ENCODE results near the gene ZSCAN5C.
"Not testable (repeated sequence)": the region's sequence is repeated elsewhere in the genome, so short reads cannot be mapped to it uniquely, and the experiment has no call there.

ZSCAN5C gene

DNA sequence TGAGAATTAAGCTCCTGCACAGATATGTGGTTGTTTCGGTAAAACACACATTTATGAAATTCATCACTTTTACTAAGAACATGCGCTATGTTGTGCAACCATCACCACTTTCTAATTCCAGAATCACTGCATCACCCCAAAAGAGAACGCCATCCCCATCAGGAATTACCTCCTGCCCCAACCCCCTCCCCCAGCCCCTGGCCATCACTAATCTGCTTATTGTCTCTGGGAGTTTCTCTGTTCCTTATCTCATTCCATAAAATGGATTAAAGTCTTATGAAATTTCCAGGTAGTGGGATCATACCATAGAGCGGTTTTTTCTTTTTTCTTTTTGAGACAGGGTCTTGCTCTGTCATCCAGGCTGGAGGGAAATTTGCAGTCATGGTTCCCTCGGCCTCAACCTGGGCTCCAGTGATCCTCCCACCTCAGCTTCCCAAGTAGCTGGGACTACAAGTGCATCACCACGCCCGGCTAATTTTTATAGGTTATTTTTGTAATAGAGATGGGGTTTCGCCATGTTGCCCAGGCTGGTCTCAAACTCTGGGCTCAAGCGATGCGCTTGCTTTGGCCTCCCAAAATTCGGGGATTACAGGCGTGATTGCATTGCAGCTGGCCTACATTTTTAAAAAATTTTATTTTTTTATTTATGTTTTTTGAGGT, 8.0 kb upstream of the ZSCAN5C start:
- DNase-seq, result no peak

DNA sequence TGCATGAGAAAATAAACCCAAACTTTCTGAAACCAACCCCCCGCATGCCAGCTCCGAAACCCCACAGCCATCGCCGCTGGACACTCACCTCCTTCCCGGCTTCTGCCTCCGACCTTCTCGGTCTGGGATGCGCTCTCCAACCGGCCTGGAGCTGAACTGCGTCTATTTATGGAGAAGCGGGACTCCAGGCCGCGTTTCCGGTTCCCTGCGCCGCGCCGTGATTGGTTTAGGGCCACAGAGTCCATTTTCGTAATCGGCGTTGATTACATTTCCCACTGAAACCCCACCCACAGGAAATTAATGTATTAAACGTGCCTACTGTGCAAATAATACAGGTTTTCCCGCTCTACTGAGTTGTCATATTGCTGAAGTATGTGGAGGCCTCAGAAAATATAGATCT, 4.4 kb upstream of the ZSCAN5C start, which contains the start of gene ZSCAN5B:
Gene ZSCAN5B (minus strand): TSS at position 138 of the 400 bp plus-strand sequence. CDS start 4,731 bp downstream, outside the sequence.
- DNase-seq, result not testable (repeated sequence)

DNA sequence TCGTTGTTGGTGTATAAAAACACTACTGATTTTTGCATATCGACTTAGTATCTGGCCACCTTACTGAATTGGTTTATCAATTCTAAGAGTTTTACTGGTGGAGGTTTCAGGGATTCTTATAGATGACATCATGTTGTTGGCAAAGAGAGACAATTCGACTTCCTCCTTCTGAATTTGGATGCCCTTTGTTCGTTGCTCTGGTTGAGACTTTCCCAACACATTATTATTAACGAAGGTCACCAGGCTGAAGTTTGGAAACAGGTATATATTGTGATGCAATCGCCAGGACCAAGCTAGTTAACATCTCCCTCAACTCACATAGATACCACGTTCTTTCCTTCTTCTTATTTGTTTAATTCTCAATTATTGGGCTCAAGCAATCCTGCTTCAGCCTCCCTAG, 2.4 kb upstream of the ZSCAN5C start:
- DNase-seq, result no peak

DNA sequence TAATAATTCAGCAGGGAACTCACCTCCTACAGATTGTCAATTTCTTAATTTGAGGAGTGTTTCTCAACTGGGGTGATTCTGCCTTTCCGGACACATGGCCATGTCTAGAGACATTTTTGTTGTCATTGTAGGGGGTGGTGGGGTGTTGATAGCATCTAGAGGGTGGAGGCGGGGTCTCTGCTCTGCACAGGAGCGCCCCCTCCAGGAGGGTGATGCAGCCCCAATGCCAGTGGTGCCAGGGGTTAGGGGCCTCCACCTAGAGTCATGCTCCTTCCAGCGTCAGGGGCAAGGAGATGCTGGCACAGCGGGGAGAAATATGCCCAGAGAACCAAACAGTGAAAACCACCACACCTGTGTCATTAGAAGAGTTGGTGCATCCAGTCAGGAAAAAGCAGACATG, 5.5 kb downstream of the ZSCAN5C start:
- DNase-seq, result not testable (repeated sequence)

DNA sequence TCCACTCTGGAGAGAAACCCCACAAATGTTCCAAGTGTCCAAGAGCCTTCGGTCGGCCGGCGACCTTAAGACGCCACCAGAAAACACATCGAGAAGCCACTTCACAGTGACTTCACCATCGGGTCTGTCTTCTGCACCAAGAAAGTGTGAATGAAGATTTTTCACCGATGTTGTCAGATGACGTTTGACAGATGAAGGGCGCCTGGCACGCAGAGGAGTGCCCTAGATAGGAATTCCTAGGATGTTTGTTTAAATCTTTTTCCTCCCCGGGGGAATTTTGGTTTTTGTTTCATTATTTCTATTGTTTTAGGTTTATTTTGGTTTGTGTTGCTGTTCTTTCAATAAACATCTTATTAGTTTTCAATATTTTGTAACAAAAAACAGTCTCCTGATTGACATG, 7.0 kb downstream of the ZSCAN5C start:
- no peak for DNase-seq

DNA sequence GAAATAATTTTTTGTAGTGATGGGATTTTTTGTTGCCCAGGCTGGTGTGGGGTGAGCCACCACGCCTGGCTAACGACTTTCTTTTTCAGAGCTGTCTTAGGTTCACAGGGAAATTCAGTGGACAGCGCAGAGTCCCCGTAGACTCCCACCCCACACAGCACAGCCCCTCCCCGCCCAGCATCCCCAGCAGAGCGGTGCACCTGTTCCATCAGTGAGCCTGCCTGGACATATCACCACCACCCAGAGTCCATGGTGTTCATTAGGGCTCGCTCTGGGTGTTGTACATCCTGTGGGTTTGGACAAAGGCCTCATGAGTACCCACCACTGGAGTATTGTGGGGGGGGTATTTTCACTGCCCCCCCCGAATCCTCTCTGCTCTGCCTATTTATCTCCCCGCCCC, 8.0 kb downstream of the ZSCAN5C start:
- not testable (repeated sequence) for DNase-seq

DNA sequence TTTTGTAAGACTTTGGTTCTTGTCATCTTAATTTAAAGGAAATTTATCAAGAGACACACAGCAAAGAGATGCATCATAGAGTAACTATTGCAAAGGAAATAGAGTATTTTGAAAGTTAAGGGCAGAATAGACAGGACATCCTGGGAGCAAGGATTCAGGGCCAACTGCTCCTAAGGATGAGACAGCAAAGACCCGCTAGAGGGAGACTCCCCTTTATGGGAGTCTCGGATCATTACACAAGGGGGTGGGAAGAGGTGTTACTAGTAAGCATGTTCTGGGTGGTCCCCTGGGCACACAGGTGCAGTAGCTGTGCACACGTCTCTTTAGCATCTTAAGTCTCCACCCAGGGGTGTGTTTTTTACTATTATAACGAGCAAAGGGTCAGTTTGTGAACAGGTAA, 9.6 kb downstream of the ZSCAN5C start:
- DNase-seq, result no peak

DNA sequence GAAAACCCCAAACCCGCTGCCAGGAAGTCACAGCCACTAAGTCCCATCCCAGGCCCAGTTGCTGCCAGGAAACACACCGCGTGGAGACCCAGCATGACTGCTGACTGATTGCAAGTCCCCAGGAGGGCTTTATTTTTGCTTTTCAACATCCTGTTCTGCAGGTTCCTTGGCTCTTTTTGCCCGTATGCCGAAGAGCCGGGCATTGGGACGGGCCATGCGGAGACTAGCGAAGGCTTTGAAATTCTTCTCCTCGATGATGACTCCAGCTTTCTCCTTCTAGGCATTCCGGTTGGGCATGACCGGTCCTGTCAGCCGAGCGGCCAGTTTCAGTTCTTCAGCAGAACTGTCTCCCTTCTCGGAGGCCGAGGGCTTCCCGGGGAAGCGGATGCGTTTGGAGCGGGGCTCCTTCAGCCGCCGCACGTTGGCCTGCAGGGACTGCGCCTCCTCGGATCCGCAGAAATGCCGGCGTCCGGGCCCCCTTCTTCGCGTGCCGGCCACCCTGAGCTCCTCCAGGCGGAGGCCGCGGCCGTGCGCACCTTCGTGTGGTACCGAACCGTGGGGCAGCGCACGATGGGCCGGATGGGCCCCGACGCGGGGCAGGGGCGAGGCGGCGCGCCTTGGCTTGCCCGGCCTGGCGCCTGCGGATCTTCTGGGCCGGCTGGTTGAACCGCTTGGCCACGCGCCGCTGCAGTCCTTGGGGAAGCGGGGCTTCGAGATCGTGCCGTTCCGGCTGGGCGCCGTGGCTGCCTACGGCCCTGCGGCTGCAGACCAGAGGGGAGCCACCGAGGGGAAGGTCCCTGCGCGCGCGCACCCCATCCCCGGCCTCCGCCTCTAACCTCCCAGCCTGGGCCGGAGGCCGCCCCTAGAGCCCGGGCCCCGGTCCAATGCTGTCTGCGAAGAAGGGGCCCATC, 15.2 kb downstream of the ZSCAN5C start:
- DNase-seq, result no peak

DNA sequence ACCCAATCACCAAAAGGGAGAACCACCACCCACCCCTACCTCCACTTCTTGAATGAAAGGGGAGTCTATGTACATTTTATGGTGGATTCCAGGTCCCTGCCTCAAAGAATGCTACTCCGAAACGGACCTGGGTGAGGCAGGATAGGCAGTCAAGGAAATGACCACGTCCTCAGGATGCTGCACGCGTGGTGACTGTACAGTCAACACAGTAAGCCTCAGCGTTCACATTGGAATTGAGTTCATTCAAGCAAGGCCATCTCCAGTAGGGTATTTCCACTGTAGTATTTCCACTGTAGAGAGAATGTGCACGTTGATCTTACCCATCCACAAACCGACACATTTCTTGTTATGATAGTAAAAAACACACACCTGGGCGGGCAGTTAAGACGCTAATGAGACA, 16.9 kb downstream of the ZSCAN5C start:
- no peak for DNase-seq

DNA sequence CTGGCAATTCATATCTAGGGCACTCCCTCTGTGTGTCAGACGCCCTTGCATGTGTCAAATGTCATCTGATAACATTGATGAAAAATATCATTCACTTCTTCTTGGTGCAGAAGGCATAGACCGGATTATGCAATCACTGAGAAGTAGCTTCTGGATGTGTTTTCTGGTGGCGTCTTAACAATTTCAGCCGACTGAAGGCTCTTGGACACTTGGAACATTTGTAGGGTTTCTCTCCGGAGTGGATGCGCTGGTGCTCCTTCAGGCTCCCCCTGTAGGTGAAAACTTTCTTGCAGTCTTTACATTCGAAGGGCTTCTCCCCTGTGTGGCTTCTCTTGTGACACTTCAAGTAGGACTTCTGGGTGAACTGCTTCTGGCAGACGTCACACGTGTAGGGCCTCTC, 19.4 kb downstream of the ZSCAN5C start:
- not testable (repeated sequence) for DNase-seq

DNA sequence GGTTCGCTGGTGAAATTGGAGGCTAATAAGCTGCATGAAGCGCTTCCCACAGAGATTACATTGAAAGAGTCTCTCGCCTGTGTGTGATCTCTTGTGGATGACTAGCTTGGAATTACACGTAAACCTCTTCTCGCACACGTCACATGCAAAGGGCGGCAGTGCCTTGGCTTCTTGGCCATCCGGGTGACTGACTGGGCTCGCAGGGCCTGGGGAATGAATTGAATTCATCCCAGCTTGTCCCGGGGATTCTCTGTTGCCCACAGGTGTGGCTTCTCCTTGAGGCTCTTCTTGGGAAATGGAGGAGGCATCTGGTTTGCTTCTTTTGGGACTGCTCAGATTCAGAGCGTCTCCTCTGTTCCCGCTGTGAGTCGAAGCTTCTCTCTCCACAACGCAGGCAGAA, 19.8 kb downstream of the ZSCAN5C start:
- no peak for DNase-seq

DNA sequence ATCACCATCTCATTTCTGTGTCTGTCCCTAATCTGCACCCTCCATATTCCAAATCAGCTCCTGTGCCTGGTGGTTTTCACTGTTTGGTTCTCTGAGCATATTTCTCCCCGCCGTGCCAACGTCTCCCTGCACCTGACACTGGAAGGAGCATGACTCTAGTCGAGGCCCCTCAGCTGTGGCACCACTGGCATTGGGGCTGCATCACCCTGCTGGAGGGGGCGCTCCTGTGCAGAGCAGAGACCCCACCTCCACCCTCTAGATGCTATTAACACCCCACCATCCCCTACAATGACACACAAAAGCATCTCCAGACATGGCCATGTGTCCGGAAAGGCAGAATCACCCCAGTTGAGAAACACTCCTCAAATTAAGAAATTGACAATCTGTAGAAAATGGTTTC, 20.8 kb downstream of the ZSCAN5C start:
- no peak for DNase-seq

DNA sequence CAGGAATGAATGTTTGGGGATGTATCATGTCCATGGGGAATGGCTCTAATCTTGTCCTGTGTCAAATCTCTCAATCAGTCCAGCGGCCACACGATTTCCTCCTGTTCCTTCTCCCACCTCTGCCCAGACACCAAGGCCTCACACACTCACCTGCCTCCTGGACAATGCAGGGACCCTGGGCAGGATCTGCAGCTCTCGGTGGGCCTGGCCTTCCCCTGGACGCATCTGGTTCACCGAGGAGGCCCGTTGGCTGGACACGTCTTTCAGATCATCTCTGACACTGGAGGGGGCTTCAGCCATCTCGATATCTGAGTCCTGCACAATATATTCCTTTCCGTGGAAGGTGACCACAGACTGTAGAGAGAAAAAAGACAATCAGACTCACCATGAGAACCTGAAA, 21.4 kb downstream of the ZSCAN5C start:
- DNase-seq, result no peak

DNA sequence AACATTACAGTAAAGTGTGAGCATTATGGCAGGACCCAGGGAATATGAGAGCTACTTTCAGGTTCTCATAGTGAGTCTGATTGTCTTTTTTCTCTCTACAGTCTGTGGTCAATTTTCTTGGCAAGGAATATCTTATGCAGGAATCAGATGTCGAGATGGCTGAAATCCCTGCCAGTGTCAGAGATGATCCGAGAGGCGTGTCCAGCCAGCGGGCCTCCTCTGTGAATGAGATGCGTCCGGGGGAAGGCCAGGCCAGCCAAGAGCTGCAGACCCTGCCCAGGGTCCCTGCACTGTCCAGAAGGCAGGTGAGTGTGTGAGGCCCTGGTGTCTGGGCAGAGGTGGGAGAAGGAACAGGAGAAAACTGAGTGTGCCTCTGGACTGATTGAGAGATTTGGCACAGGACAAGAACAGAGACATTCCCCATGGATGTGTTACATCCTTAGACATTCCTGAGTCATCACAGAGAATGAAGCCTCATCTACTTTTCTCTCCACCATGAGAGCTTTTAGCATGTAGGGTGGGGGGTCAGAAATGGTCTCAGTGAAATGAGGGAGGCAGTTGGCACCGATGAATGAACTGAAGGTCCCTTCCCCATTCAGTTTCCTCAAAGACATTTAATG, 43.2 kb downstream of the ZSCAN5C start:
- DNase-seq, result no peak

DNA sequence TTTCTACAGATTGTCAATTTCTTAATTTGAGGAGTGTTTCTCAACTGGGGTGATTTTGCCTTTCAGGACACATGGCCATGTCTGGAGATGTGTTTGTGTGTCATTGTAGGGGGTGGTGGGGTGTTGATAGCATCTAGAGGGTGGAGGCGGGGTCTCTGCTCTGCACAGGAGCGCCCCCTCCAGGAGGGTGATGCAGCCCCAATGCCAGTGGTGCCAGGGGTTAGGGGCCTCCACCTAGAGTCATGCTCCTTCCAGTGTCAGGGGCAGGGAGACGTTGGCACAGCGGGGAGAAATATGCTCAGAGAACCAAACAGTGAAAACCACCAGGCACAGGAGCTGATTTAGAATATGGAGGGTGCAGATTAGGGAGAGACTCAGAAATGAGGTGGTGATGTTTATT, 43.7 kb downstream of the ZSCAN5C start:
- DNase-seq, result not testable (repeated sequence)

DNA sequence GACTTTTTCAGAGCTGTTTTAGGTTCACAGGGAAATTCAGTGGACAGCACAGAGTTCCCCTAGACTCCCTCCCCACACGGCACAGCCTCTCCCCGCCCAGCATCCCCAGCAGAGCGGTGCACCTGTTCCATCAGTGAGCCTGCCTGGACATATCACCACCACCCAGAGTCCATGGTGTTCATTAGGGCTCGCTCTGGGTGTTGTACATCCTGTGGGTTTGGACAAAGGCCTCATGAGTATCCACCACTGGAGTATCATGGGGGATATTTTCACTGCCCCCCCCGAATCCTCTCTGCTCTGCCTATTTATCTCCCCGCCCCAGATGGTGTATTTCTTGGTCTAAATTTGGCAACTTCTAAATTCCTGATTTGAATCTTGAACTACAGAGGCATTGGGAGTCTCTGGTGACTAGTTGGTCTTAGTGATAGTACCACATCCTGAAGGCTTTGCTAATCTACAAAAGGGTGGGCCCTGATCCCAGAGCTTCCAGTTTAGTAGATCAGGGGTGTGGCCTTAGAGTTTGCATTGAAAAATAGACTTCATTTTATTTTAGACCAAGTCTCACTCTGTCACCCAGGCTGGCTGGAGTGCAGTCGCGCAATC, 46.8 kb downstream of the ZSCAN5C start:
- DNase-seq, result not testable (repeated sequence)

DNA sequence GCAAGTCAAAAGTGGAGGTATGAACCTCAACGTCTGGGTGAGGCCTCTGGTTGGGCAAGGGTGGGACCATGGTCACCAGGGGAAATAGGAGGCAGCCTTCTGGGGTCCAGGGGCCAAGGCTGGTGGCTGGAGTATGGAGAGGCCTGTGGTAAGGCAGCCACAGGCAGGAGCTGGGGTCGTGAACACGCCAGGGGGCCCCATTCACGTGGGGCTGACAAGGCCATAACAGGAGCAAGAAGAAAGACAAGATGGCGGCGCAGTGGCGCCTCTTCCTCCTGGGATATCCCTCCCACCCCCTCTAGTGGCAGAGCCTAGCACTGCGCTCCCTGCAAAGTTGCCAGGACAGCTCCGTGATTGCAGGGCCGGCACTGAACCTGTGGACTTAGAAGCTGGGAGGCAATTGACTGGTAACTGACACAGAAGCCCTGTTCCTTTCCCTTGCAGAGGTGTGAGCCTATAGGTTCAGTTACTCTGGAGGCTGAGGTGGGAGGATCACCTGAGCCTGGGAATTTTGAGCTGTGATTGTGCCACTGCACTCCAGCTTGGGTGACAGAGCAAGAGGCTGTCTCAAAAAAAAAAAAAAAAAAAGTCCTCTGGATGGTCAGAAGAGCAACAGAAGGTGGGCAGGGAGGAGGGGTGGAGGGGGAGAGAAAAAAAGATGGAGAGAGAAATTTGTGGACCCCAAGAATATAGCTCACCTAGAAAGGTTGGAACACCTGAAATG, 50.8 kb downstream of the ZSCAN5C start:
- peak; percentile 70 for DNase-seq

DNA sequence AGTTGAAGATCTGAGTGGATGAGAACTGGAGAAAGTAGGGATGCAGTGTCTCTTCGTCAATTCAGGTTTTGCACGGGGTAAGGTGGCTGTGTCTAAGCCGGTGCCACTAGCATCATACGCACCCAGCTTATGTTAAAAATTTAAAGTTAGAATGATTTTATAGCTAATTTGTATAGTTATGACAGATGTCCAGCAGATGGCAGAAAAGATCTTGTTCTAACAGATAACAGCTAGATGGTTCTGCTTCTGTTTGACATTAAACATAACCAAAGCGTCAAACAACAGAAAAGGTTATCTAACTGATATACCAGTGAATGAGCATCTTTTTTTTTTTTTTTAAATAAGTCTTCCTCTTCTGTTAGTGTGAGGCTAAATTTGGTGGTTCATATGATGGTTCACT, 51.7 kb downstream of the ZSCAN5C start:
- DNase-seq, result peak; percentile 57

DNA sequence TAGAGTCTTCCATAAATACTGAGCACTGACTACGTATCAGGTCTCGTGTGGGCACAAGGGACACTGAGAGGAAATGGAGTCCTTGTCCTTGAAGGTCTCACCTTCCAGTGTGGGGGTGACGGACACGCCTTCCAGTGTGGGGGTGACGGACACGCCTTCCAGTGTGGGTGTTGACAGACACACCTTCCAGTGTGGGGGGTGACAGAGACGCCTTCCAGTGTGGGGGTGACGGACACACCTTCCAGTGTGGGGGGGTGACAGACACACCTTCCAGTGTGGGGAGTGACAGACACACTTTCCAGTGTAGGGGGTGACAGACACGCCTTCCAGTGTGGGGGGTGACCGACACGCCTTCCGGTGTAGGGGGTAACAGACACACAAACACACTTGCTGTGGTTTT, 56.2 kb downstream of the ZSCAN5C start:
- no peak for DNase-seq

Data from NCI-H2029 (cell line).